Endothelial cell of umbilical vein (primary cell): ENCODE measurements around the gene SLC30A7. TPM values are rescaled to one million over a fixed set of nuclear protein-coding genes. Genes with fewer than 3 reads are reported as not detected.

ENCODE experiments used
- BruUV-seq: library from RNA; stranded (reverse); fragments of 400-500 nt; replicated peaks from 2 replicates; lab custom pipeline; 2021; lab: Mats Ljungman, UMichigan
- CTCF ChIA-PET: fragments of 300-600, 350-600 bp; sonication (Branson Sonifier 250); formaldehyde crosslinking; loops from one replicate; lab custom pipeline; 2021; ENCODE audit warnings: antibody characterized with exemption, inconsistent platforms; lab: Charles Lee
- POLR2A ChIA-PET: fragments of 300-600, 350-600 bp; sonication (Branson Sonifier 250); formaldehyde crosslinking; loops from one replicate; lab custom pipeline; 2021; ENCODE audit warnings: antibody characterized with exemption, inconsistent platforms; lab: Charles Lee
- DNase-seq: peaks from one replicate; pipeline ENCODE4 v3.0.0-alpha.2; 2011; ENCODE audit warnings: low read depth, low spot score
- FAIRE-seq: peaks from 2 replicates; lab custom pipeline; 2011; peaks lifted over from hg19 to GRCh38; lab: Jason Lieb, UNC
- H2AFZ ChIP-seq: 2 replicates; pipeline ENCODE4 v1.6.0; 2012; ENCODE audit warnings: low read depth, low read length, control low read depth, inconsistent platforms
- H3K27ac ChIP-seq: 2 replicates; pipeline ENCODE4 v1.5.1; 2011; ENCODE audit warnings: low read depth, mild to moderate bottlenecking, control low read depth, low read length, moderate library complexity; ENCODE audit not compliant: insufficient read depth
- H3K27me3 ChIP-seq, 2 experiments: 2 replicates each; pipeline versions ENCODE4 v1.6.0 to v1.6.1; 2011; ENCODE audit warnings: low read length in 2 of 2, mixed read lengths in 1 of 2; ENCODE audit not compliant: control insufficient read depth in 2 of 2, insufficient read depth in 2 of 2
- H3K36me3 ChIP-seq, 2 experiments: 2 replicates in 1 of 2; 3 replicates in 1 of 2; pipeline ENCODE4 v1.5.1; 2011; ENCODE audit warnings: low read length in 2 of 2, mild to moderate bottlenecking in 1 of 2, moderate library complexity in 1 of 2; ENCODE audit not compliant: control insufficient read depth in 2 of 2, insufficient read depth in 2 of 2; ENCODE audit errors: extremely low read depth in 1 of 2
- H3K4me1 ChIP-seq: 3 replicates; pipeline ENCODE4 v1.5.1; 2011; ENCODE audit warnings: mild to moderate bottlenecking, low read length; ENCODE audit not compliant: control insufficient read depth, insufficient read depth; ENCODE audit errors: extremely low read depth
- H3K4me2 ChIP-seq: 2 replicates; pipeline ENCODE4 v1.6.1; 2011; ENCODE audit warnings: low read length, control low read depth, mixed read lengths; ENCODE audit not compliant: insufficient read depth
- H3K4me3 ChIP-seq, 3 experiments: fragments of 200-600 bp in 1 of 3; sonication (generic), shearing (Covaris generic) in 1 of 3; replicated peaks in 1 of 3; 2 replicates each; pipeline ENCODE4 v1.5.1; 2011 to 2016; ENCODE audit warnings: control low read depth in 3 of 3, low read length in 3 of 3, mild to moderate bottlenecking in 2 of 3, inconsistent platforms in 1 of 3, low read depth in 1 of 3, moderate library complexity in 1 of 3; ENCODE audit not compliant: insufficient read depth in 1 of 3
- H3K79me2 ChIP-seq: 2 replicates; pipeline ENCODE4 v1.6.0; 2012; ENCODE audit warnings: low read length, inconsistent platforms; ENCODE audit not compliant: control insufficient read depth, insufficient read depth
- H3K9ac ChIP-seq: replicated peaks from 2 replicates; pipeline ENCODE3; 2011; ENCODE audit warnings: low read length, control low read depth; ENCODE audit not compliant: insufficient read depth; ENCODE audit errors: extremely low read depth
- H3K9me1 ChIP-seq: replicated peaks from 3 replicates; pipeline ENCODE4 v1.6.0; 2011; ENCODE audit warnings: mild to moderate bottlenecking, low read length; ENCODE audit not compliant: control insufficient read depth, insufficient read depth; ENCODE audit errors: extremely low read depth
- H3K9me3 ChIP-seq: replicated peaks from 2 replicates; pipeline ENCODE4 v1.5.1; 2012; ENCODE audit warnings: low read length, inconsistent platforms; ENCODE audit not compliant: control insufficient read depth, insufficient read depth
- H4K20me1 ChIP-seq: replicated peaks from 2 replicates; pipeline ENCODE3; 2011; ENCODE audit warnings: mild to moderate bottlenecking, low read length; ENCODE audit not compliant: control insufficient read depth, insufficient read depth; ENCODE audit errors: extremely low read depth
- CTCF ChIP-seq, 2 donors: IDR thresholded peaks; 1 replicate in 1 of 2; 2 replicates in 1 of 2; pipeline ENCODE4 v1.5.1; 2011; ENCODE audit warnings: low read length in 2 of 2, mild to moderate bottlenecking in 2 of 2, moderate library complexity in 2 of 2, control low read depth in 1 of 2, inconsistent platforms in 1 of 2, low read depth in 1 of 2; ENCODE audit not compliant: insufficient read depth in 1 of 2; ENCODE audit errors: extremely low read depth in 1 of 2
- EZH2 ChIP-seq: IDR thresholded peaks from 2 replicates; pipeline ENCODE4 v1.6.1; 2012; ENCODE audit warnings: borderline replicate concordance, low read depth, mild to moderate bottlenecking, moderate library complexity, low read length, inconsistent platforms; ENCODE audit not compliant: severe bottlenecking
- FOS ChIP-seq: IDR thresholded peaks from 2 replicates; pipeline ENCODE4 v1.6.1; 2011; ENCODE audit warnings: mild to moderate bottlenecking, low read length, moderate library complexity, borderline replicate concordance; ENCODE audit not compliant: insufficient read depth
- GATA2 ChIP-seq: IDR thresholded peaks from 2 replicates; pipeline ENCODE4 v1.7.0; 2011; ENCODE audit warnings: low read depth, mild to moderate bottlenecking, moderate library complexity, mixed read lengths, low read length; ENCODE audit not compliant: insufficient read length, insufficient read depth
- JUN ChIP-seq: IDR thresholded peaks from 2 replicates; pipeline ENCODE4 v1.6.1; 2011; ENCODE audit warnings: borderline replicate concordance, low read depth; ENCODE audit not compliant: insufficient read length, insufficient read depth
- MAX ChIP-seq: IDR thresholded peaks from 2 replicates; pipeline ENCODE4 v1.6.1; 2011; ENCODE audit not compliant: insufficient read depth, insufficient read length
- MYC ChIP-seq: IDR thresholded peaks from one replicate; pipeline ENCODE4 v1.6.1; 2011; ENCODE audit warnings: mild to moderate bottlenecking, low read depth, low read length
- POLR2A ChIP-seq: IDR thresholded peaks from 2 replicates; pipeline ENCODE4 v1.6.1; 2012; ENCODE audit warnings: low read depth, mild to moderate bottlenecking, control low read depth, low read length
- POLR2AphosphoS5 ChIP-seq: IDR thresholded peaks from 2 replicates; pipeline ENCODE4 v1.6.1; 2012; ENCODE audit warnings: low read depth, mild to moderate bottlenecking, control low read depth, low read length, moderate library complexity; ENCODE audit not compliant: insufficient read depth
- dilution Hi-C: fragments of 300-500 bp; cut with MboI; formaldehyde crosslinking; loops from one replicate; pipeline ENCODE4 v1.15.0; 2019; ENCODE audit warnings: low sequenced_read_pairs; ENCODE audit not compliant: extremely low pct_ligation_motif_present
- intact Hi-C: fragments of 100-400 bp; cut with micrococcal nuclease; formaldehyde crosslinking; loops from one replicate; pipeline ENCODE4 v1.10.0; 2022
- polyA plus RNA-seq, 4 experiments: library from polyadenylated mRNA; depleted of rRNA in 3 of 4; stranded (reverse) in 3 of 4; unstranded in 1 of 4; fragments of >200 nt; gene quantifications; 2 replicates each; pipeline versions ENCODE4 v1.2.1 to v1.2.3, GENCODE V29; 2011 to 2012; ENCODE audit warnings: missing spikeins in 1 of 4
- total RNA-seq: library from RNA; stranded (reverse); gene quantifications from 2 replicates; pipeline ENCODE4 v1.2.3, GENCODE V29; 2021

SLC30A7 gene
- total and polyA plus RNA-seq, 2 donors (not counting 3 experiments of a cell fraction or from before 2014, with no cell fraction given), result 9.3 to 38.6 TPM

- FAIRE-seq (no peak), DNase-seq (no peak)
- Histone ChIP-seq H3K4me1 (peaks cover 15% of the 10 kb centered on the region), H3K9me3 (no peaks in the 10 kb centered on the region), H3K27ac (no peak overlapping the region), H3K4me3 (no peak overlapping the region), H3K36me3 (no peaks in the 10 kb centered on the region), H4K20me1 (no peaks in the 10 kb centered on the region), H3K9ac (no peak overlapping the region), H3K9me1 (no peaks in the 10 kb centered on the region), H3K4me2 (no peak overlapping the region), H3K79me2 (peaks cover 40% of the 10 kb centered on the region), H2AFZ (no peak overlapping the region), H3K27me3 (no peaks in the 10 kb centered on the region)
- intact Hi-C loops (loop anchor here (2.0 kb wide), 1 partner anchor 16 kb away; no protein-coding TSS in a partner anchor), dilution Hi-C loops (no loop called here)
- ChIA-PET CTCF (interaction anchor here (0.8 kb wide), 1 partner anchor 208 kb away, joined by 3 read pairs; no protein-coding TSS in a partner anchor), POLR2A (no interaction called here)
- no peak for TF ChIP-seq EZH2
- TF ChIP-seq POLR2A, result no peak
- TF ChIP-seq GATA2, result no peak
- no peak for TF ChIP-seq MAX
- no peak for TF ChIP-seq FOS
- TF ChIP-seq JUN, result no peak
- TF ChIP-seq CTCF (IDR thresholded peaks at IDR 0.05; ENCODE audit: extremely low read depth in 1 of 2, insufficient read depth in 1 of 2, low read depth in 1 of 2, low read length in 2 of 2), result no peak
- TF ChIP-seq POLR2AphosphoS5, result no peak
- TF ChIP-seq MYC, result no peak
- no TSS peak for BruUV-seq
Measured at GRCh38 chr1:101030881-101031280, 135.0 kb downstream of the SLC30A7 start.

Other genes starting within 250 kb of the SLC30A7 start
- gene VCAM1, start 176.3 kb upstream of the SLC30A7 start, total RNA-seq, result 1.7 and 2.3 TPM in 2 replicates
- gene VCAM1, start 176.3 kb upstream of the SLC30A7 start, polyA plus RNA-seq, result 1.7 and 1.8 TPM in 2 replicates
- 29.2 and 30.7 TPM in 2 replicates for gene EXTL2, start 1.2 kb upstream of the SLC30A7 start, total RNA-seq
- gene EXTL2, start 1.2 kb upstream of the SLC30A7 start, polyA plus RNA-seq, result 14.4 and 19.4 TPM in 2 replicates
- gene DPH5, start 129.7 kb downstream of the SLC30A7 start, total RNA-seq, result 31.3 and 37.2 TPM in 2 replicates
- 34.7 and 43.6 TPM in 2 replicates for gene DPH5, start 129.7 kb downstream of the SLC30A7 start, polyA plus RNA-seq